K562 (cell line): ENCODE results near the gene N4BP2. TPM values are rescaled to one million over a fixed set of nuclear protein-coding genes. Genes with fewer than 3 reads are reported as not detected.

Source experiments
- CBX3 ChIP-seq, 2 experiments: IDR thresholded peaks; 1 replicate in 1 of 2; 2 replicates in 1 of 2; pipeline ENCODE4 v1.6.1; 2012; ENCODE audit warnings: inconsistent platforms in 2 of 2, low read length in 2 of 2, borderline replicate concordance in 1 of 2, control low read depth in 1 of 2
- CEBPB ChIP-seq: fragments of 450-650 bp; IDR thresholded peaks from 2 replicates; pipeline ENCODE4 v1.6.1; 2016; ENCODE audit warnings: missing genetic modification characterization, missing compliant biosample characterization
- FOXK2 ChIP-seq, 2 experiments: fragments of 450-650 bp; IDR thresholded peaks in 1 of 2; conservative IDR thresholded peaks in 1 of 2; 2 replicates each; pipeline ENCODE4 v1.6.1; 2016; ENCODE audit warnings: low read depth in 2 of 2, mild to moderate bottlenecking in 1 of 2
- HDAC8 ChIP-seq: fragments of 450-650 bp; IDR thresholded peaks from 2 replicates; pipeline ENCODE4 v1.6.1; 2016; ENCODE audit warnings: mild to moderate bottlenecking, missing genetic modification characterization, moderate library complexity, missing compliant biosample characterization
- KAT7 ChIP-seq: sonication (generic); formaldehyde crosslinking; IDR thresholded peaks from 2 replicates; pipeline ENCODE4 v1.8.0; 2022; ENCODE audit warnings: missing genetic modification reagents, mild to moderate bottlenecking, borderline replicate concordance
- NCOA6 ChIP-seq: fragments of 450-650 bp; IDR thresholded peaks from 2 replicates; pipeline ENCODE4 v1.6.1; 2017; ENCODE audit warnings: mild to moderate bottlenecking
- PHB ChIP-seq: fragments of 250-450 bp; sonication (Bioruptor Pico); IDR thresholded peaks from 2 replicates; pipeline ENCODE4 v1.5.0; 2021
- RAD21 ChIP-seq, 2 experiments: fragments of 250-450 bp in 1 of 2; fragments of 450-650 bp in 1 of 2; sonication (Bioruptor Pico) in 1 of 2; formaldehyde crosslinking in 1 of 2; IDR thresholded peaks in 1 of 2; conservative IDR thresholded peaks in 1 of 2; 2 replicates each; pipeline versions ENCODE4 v1.4.0 to v1.8.0; 2020 to 2022; ENCODE audit warnings: mild to moderate bottlenecking in 2 of 2, moderate library complexity in 1 of 2
- ZNF133 ChIP-seq: fragments of 250-450 bp; sonication (Bioruptor Pico); IDR thresholded peaks from 2 replicates; pipeline ENCODE4 v1.4.0; 2020; ENCODE audit warnings: mild to moderate bottlenecking
- ZNF165 ChIP-seq: fragments of 250-450 bp; sonication (Bioruptor Pico); IDR thresholded peaks from 2 replicates; pipeline ENCODE4 v1.4.0; 2020; ENCODE audit warnings: borderline replicate concordance
- polyA plus RNA-seq, 8 experiments: library from polyadenylated mRNA; depleted of rRNA in 4 of 8; stranded (reverse) in 5 of 8; unstranded in 3 of 8; fragments of >200 nt; fragmentation: Nextera tagmentation in 2 of 8; fragmentation: Illumina TruSeq in 1 of 8; extraction: Ambion mirVana in 2 of 8; extraction: Trizol in 1 of 8; gene quantifications; 2 replicates each; pipeline versions ENCODE4 v1.2.1 to v1.2.3, GENCODE V29; 2011 to 2014; ENCODE audit warnings: inconsistent platforms in 1 of 8, missing spikeins in 1 of 8
- total RNA-seq, 7 experiments: library from RNA; depleted of rRNA in 6 of 7; stranded (reverse); fragments of >200 nt in 6 of 7; fragmentation: Illumina TruSeq in 2 of 7; extraction: Trizol in 2 of 7; gene quantifications; 2 replicates each; pipeline versions ENCODE4 v1.2.1 to v1.2.3, GENCODE V29; 2011 to 2021; ENCODE audit warnings: low replicate concordance in 1 of 7
- TF ChIP-seq, protein P1 (sequence below), 2 experiments: fragments of 450-650 bp in 1 of 2; sonication (generic) in 1 of 2; formaldehyde crosslinking; conservative IDR thresholded peaks; 2 replicates each; pipeline versions ENCODE4 v1.4.0 to v1.8.1; 2020 to 2022; ENCODE audit warnings: mild to moderate bottlenecking in 1 of 2, missing genetic modification reagents in 1 of 2
- TF ChIP-seq, protein P2 (sequence below): sonication (generic); formaldehyde crosslinking; IDR thresholded peaks from 2 replicates; pipeline ENCODE4 v1.8.0; 2023; ENCODE audit warnings: missing genetic modification reagents, mild to moderate bottlenecking, borderline replicate concordance
- TF ChIP-seq, protein P3 (sequence below): sonication (generic); formaldehyde crosslinking; IDR thresholded peaks from 2 replicates; pipeline ENCODE4 v1.8.0; 2022; ENCODE audit warnings: mild to moderate bottlenecking, missing genetic modification reagents
- TF ChIP-seq, protein P4 (sequence below), 2 experiments: fragments of 200-800 bp in 1 of 2; sonication (Bioruptor generic) in 1 of 2; sonication (generic) in 1 of 2; formaldehyde crosslinking in 1 of 2; IDR thresholded peaks in 1 of 2; conservative IDR thresholded peaks in 1 of 2; 2 replicates each; pipeline versions ENCODE4 v1.5.0 to v1.6.1; 2016 to 2020; ENCODE audit warnings: missing compliant biosample characterization in 1 of 2, missing genetic modification characterization in 1 of 2, missing genetic modification reagents in 1 of 2

N4BP2 gene
- total and polyA plus RNA-seq, 9 of the 15 experiments (the other 6 are each of a cell fraction or from before 2014, with no cell fraction given) = 2.7 to 12.6 (median 7.6) TPM

DNA sequence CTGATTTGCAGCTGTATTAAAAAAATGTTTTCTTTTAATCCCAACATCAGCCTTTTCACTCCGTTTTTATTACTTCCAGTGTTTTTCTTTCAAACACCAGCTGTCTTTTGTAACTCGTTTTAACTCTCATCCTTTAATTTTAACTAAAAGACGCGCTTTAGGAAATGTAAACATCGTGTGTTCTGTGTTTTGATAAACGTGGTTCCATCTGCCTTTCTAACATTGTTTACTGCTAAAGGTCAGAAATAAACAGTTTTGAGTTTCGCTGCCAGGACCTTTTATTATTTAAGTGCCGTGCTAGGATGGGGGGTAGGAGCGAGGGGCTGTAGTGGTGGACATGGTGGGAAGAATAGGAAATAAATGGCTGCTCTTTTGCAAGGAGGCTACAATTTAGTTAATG is 1.5 kb downstream of the N4BP2 start (continued):
- TF ChIP-seq CEBPB (tag) (no peak), KAT7 (0 out of 2 replicates have a peak, but pooled peaks have one; percentile 46), PHB (CRISPR knock-in tag) (no peak), FOXK2 (conservative IDR thresholded peaks at IDR 0.05 in 1 of 2, IDR thresholded peaks at IDR 0.05 in 1 of 2; ENCODE audit: low read depth in 2 of 2) (peak in 1 of 2 experiments; percentile 47; a peak in 1 of 4 replicates), RAD21 (CRISPR knock-in tag; conservative IDR thresholded peaks at IDR 0.05 in 1 of 2, IDR thresholded peaks at IDR 0.05 in 1 of 2) (peak in 1 of 2 experiments; percentile 3; a peak in 1 of 4 replicates), ZNF165 (CRISPR knock-in tag) (no peak), ZNF133 (CRISPR knock-in tag) (no peak), NCOA6 (0 out of 2 replicates have a peak, but pooled peaks have one; percentile 55), HDAC8 (tag) (no peak), CBX3 (IDR thresholded peaks at IDR 0.05; ENCODE audit: borderline replicate concordance in 1 of 2, low read length in 2 of 2) (no peak)
- TF ChIP-seq, protein P1, sequence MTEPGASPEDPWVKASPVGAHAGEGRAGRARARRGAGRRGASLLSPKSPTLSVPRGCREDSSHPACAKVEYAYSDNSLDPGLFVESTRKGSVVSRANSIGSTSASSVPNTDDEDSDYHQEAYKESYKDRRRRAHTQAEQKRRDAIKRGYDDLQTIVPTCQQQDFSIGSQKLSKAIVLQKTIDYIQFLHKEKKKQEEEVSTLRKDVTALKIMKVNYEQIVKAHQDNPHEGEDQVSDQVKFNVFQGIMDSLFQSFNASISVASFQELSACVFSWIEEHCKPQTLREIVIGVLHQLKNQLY (CRISPR knock-in tag; conservative IDR thresholded peaks at IDR 0.05) = no peak
- TF ChIP-seq, protein P2, sequence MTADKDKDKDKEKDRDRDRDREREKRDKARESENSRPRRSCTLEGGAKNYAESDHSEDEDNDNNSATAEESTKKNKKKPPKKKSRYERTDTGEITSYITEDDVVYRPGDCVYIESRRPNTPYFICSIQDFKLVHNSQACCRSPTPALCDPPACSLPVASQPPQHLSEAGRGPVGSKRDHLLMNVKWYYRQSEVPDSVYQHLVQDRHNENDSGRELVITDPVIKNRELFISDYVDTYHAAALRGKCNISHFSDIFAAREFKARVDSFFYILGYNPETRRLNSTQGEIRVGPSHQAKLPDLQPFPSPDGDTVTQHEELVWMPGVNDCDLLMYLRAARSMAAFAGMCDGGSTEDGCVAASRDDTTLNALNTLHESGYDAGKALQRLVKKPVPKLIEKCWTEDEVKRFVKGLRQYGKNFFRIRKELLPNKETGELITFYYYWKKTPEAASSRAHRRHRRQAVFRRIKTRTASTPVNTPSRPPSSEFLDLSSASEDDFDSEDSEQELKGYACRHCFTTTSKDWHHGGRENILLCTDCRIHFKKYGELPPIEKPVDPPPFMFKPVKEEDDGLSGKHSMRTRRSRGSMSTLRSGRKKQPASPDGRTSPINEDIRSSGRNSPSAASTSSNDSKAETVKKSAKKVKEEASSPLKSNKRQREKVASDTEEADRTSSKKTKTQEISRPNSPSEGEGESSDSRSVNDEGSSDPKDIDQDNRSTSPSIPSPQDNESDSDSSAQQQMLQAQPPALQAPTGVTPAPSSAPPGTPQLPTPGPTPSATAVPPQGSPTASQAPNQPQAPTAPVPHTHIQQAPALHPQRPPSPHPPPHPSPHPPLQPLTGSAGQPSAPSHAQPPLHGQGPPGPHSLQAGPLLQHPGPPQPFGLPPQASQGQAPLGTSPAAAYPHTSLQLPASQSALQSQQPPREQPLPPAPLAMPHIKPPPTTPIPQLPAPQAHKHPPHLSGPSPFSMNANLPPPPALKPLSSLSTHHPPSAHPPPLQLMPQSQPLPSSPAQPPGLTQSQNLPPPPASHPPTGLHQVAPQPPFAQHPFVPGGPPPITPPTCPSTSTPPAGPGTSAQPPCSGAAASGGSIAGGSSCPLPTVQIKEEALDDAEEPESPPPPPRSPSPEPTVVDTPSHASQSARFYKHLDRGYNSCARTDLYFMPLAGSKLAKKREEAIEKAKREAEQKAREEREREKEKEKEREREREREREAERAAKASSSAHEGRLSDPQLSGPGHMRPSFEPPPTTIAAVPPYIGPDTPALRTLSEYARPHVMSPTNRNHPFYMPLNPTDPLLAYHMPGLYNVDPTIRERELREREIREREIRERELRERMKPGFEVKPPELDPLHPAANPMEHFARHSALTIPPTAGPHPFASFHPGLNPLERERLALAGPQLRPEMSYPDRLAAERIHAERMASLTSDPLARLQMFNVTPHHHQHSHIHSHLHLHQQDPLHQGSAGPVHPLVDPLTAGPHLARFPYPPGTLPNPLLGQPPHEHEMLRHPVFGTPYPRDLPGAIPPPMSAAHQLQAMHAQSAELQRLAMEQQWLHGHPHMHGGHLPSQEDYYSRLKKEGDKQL (CRISPR knock-in tag) = 0 out of 2 replicates have a peak, but pooled peaks have one; percentile 38
- TF ChIP-seq, protein P3, sequence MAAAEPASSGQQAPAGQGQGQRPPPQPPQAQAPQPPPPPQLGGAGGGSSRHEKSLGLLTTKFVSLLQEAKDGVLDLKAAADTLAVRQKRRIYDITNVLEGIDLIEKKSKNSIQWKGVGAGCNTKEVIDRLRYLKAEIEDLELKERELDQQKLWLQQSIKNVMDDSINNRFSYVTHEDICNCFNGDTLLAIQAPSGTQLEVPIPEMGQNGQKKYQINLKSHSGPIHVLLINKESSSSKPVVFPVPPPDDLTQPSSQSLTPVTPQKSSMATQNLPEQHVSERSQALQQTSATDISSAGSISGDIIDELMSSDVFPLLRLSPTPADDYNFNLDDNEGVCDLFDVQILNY (CRISPR knock-in tag) = no peak
- TF ChIP-seq, protein P4, sequence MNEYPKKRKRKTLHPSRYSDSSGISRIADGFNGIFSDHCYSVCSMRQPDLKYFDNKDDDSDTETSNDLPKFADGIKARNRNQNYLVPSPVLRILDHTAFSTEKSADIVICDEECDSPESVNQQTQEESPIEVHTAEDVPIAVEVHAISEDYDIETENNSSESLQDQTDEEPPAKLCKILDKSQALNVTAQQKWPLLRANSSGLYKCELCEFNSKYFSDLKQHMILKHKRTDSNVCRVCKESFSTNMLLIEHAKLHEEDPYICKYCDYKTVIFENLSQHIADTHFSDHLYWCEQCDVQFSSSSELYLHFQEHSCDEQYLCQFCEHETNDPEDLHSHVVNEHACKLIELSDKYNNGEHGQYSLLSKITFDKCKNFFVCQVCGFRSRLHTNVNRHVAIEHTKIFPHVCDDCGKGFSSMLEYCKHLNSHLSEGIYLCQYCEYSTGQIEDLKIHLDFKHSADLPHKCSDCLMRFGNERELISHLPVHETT (CRISPR knock-in tag; conservative IDR thresholded peaks at IDR 0.05 in 1 of 2, IDR thresholded peaks at IDR 0.05 in 1 of 2) = no peak; a peak in 1 of 4 replicates
